HG03575 (cell line): ENCODE measurements around the gene GTF3C4.

Source experiments
- ATAC-seq: cut with Tn5 transposase; IDR thresholded peaks from one replicate; pipeline ENCODE4 v1.9.1; 2021; ENCODE audit not compliant: unreplicated experiment, insufficient number of reproducible peaks, low FRiP score; ENCODE audit errors: extremely low read depth

The GTF3C4 gene

GRCh38 chr9:132645711-132646110 lies 24.6 kb upstream of the GTF3C4 start:
- no peak for ATAC-seq

GRCh38 chr9:132646726-132647125 lies 23.5 kb upstream of the GTF3C4 start:
- ATAC-seq, result no peak

- no peak for ATAC-seq
These were observed 22.9 kb upstream of the GTF3C4 start for GRCh38 chr9:132647355-132647754.

GRCh38 chr9:132647806-132648205 lies 22.5 kb upstream of the GTF3C4 start:
- no peak for ATAC-seq

- no peak for ATAC-seq
These were observed 22.0 kb upstream of the GTF3C4 start for GRCh38 chr9:132648283-132648682.

- no peak for ATAC-seq
These were observed 21.6 kb upstream of the GTF3C4 start for GRCh38 chr9:132648685-132649084.

GRCh38 chr9:132651259-132651658 lies 19.0 kb upstream of the GTF3C4 start:
- ATAC-seq, result no peak

GRCh38 chr9:132656299-132656698 lies 14.0 kb upstream of the GTF3C4 start:
- ATAC-seq, result no peak

- ATAC-seq, result no peak
These were observed 7.9 kb upstream of the GTF3C4 start for GRCh38 chr9:132662152-132662945.

GRCh38 chr9:132663117-132663516 lies 7.1 kb upstream of the GTF3C4 start:
- ATAC-seq, result no peak

GRCh38 chr9:132663851-132664250 lies 6.4 kb upstream of the GTF3C4 start:
- ATAC-seq, result no peak

GRCh38 chr9:132669319-132669697 lies 956 bp upstream of the GTF3C4 start:
- ATAC-seq, result no peak

- no peak for ATAC-seq
These were observed 387 bp upstream of the GTF3C4 start, which contains the start of gene DDX31 for GRCh38 chr9:132669698-132670456. TSS of gene DDX31 (minus strand) at chr9:132669983. CDS start at chr9:132669934, 49 bp downstream.

GRCh38 chr9:132671620-132672412 lies 1.6 kb downstream of the GTF3C4 start:
- no peak for ATAC-seq

GRCh38 chr9:132672413-132672690 lies 2.1 kb downstream of the GTF3C4 start:
- no peak for ATAC-seq

- no peak for ATAC-seq
These were observed 3.1 kb downstream of the GTF3C4 start for GRCh38 chr9:132673355-132673754.

GRCh38 chr9:132674485-132674884 lies 4.2 kb downstream of the GTF3C4 start:
- no peak for ATAC-seq

GRCh38 chr9:132677976-132678375 lies 7.7 kb downstream of the GTF3C4 start:
- ATAC-seq, result no peak

- ATAC-seq, result no peak
These were observed 9.8 kb downstream of the GTF3C4 start for GRCh38 chr9:132679946-132680625.
